HG02852 (cell line): ENCODE data around the gene LY86.

ENCODE experiments used
- ATAC-seq: cut with Tn5 transposase; IDR thresholded peaks from one replicate; pipeline ENCODE4 v1.9.1; 2021; ENCODE audit warnings: mild to moderate bottlenecking, moderate library complexity; ENCODE audit not compliant: unreplicated experiment

The LY86 gene

DNA sequence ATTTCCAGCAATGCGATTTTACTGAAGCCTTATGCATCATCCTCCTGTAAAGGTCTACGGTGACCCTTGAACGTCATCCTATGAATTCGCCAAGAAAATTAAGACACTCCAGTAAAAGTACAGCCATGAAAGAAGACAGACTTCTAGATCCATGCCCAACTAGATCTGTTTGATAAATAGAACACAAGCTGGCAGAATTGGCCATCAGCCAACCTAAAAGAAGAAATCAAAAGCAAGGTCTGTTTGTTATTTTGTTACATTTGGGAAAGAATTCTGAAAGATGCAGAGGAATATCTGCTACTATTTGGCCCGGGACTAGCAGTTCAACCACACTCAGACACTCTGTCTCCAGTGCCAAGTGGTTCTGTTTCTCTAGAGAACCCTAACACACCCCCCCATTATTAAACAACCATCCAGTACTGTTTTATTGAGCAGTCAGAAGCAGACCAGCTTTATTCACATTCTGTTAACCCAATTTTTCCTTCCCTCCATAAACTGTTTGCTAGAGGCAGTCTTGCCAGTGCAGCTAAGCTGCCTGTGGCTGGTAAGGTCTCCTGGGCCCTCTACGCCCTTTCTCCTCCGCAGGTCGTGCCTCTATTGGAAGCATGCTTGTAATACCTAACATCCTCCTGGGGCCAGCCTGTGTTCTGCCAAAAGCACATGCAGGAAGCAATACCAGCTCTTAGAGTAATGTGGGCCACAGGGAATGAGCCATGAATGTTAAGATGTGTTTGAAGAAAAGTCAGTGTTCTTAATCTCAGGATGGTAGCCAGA, 30.7 kb downstream of the LY86 start:
- ATAC-seq, result no peak

DNA sequence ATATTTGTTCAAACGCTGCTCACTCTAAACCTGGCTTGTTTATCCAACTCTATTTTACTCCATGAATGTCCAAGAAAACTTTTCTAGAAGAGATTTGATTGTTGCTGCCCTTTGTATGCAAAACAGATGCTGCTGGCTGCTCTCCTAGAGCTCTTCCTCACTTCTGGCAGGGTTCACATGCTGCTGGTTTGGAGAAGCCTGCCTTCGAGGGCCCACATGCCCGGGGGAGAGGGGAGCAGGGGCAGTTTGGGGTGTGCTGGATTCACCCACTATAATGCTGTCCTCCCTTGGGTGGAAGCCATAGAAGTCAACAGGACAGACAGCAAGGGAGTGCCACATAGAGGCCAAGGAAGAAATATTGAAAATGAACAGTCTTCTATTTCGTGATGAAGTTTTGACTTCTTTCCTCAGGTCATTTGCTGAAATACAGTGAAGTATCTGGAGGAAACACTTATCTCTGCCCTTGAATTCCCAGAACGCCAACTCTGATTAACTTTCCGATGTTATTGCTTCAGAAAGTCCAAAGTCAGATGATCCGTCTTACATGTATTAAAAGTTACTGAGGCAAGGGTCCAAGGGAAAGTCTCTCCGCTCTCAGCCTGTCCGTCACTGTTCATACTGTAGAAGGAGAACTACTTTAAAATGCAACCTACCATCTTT, 32.4 kb downstream of the LY86 start:
- no peak for ATAC-seq

DNA sequence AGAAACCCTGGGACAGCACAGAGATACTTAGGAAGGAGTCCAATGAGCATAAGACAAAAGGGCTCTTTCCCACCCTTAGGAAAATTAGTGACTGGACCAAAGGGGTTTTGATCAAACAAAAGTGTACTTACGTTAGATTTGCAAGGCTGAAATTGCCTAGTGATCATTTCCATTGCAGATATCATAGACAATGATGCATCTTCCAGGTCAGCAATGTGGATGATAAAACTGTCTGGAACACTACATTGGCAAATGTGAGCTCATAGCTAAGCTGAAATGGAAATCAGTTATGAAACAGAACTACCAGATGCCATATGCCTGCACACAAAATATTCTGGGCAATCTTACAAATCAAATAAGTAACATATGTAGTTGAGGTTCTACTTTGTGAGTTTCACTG, 34.0 kb downstream of the LY86 start:
- no peak for ATAC-seq

DNA sequence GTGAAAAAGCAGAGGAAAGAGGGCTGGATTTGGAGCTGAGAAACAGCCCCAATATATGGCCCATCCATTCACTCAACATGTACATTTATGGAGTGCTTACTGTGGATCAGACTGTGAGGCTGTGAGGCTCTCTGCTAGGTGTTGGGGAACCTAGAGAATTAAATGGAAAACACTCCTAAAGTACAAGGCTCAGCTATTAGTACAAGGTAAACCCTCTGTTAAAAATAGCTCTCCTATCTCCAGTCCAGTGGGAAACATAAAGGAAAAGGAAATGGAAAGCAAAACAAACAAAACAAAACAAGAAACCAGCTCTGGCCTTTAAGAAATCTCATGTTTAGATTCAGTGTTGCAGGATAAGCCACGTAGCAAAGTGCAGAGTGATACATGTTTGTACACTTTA, 35.0 kb downstream of the LY86 start:
- no peak for ATAC-seq

DNA sequence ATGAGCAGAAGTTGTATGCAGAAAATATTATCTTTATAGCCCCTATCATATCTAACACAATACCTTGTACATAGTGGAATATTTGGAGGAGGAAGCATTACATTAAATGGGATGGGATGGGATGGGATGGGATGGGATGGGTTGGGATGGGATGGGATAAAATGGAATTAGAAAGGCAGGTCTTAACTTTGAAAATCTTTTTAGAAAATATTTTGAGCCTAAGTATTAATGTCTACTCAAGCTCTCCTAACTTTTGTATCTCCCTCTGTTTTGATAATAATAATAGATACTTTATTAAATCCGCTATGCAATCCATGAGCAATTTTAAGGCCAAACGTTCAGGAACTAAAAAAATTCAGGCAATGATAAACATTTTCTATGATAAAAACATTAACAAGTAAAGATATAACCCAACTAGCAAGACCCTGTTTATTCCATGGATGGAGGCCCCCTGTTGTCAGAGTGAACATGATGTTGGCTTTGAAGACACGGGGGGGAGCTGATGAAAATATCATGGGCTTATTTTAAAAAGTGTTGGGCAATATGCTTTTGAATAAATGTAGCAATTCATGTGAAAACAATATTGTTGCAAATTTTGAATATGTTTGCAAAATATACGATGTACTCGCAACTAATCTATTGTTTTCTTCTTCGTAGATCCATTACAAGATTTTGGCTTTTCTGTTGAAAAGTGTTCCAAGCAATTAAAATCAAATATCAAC, 35.9 kb downstream of the LY86 start:
- no peak for ATAC-seq

DNA sequence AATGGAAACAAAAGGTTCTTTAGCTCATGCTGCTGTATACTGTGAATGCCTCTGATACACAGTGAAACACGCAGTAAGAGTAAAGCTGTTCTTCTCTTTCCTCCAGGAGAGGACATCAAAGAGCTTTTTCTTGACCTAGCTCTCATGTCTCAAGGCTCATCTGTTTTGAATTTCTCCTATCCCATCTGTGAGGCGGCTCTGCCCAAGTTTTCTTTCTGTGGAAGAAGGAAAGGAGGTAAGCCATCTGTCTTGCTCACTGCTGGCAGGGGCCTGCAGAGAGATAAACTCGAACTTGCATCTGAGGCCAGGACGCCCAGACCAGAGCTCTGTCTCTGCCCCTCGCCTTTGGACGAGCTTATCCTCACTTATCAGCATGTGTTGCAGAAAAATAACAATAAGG, 37.7 kb downstream of the LY86 start:
- no peak for ATAC-seq

DNA sequence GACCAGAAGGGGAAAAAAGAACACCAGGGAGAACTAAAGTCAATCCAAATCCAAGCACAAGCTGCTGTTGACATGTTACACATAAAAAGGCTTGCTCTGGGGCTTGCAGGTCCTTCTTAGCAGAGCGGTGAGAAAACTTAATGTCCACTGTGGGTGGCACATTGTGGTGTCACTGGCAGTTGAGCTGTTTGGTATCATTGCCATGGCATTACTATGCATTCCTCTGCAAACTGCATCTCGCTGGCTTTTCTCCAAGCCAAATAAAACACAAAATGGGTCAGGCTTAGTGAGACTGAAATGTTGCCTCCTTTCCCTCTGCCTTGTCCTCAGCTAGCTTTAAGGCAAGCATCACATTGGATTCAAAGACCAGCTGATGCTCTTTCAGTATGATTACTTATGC, 40.9 kb downstream of the LY86 start:
- ATAC-seq, result no peak

DNA sequence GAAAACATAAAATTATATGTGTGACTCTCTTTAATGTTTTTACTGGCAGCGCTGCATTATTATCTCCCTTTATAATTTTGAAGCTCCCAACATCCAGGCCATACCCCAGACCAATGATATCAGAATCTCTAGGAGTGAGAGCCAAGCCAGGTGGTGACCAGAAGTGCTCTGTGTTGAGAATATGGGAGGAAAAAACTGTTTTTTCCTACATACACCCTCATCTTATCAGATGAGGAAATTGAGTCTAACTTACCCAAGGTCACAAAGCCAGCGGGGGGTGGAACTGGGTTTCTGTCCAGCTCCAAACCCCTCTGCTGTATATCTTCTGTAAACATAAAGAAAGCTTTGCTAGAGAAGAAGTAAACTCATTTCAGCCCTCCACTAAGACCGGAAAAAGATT, 42.5 kb downstream of the LY86 start:
- ATAC-seq, result no peak

DNA sequence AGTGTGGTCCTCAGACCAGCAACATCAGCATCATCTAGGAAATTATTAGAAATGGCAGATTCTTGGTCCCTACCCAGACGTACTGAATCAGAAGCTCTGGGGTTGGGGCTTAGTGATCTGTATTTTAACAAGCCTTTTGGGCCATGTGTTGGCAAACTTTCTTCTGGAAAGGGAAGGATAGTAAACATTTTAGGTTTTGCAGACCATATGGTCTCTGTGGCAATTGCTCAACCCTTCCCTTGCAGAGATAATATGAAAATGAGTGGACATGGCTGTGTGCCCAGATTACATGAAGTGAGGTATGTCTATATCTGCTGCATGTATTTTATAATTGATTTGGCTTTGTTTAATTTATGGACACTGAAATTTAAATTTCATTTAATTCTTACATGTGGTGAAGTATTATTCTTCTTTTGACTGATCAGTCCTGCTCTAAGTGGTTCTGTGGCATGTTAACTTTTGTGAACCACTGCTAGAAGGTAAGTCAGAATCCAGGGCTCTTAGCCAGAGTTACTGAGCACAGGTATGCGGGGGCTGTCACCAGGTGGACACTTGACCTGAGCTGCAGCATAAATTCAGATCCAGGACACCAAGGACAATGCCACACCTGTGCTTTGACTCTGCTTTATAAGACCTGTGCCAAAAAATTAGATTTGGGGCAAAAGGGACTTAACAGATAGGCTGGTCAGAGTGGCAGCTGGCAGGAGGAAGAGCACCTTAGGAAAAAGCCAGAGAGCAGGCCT, 43.2 kb downstream of the LY86 start:
- ATAC-seq, result no peak

DNA sequence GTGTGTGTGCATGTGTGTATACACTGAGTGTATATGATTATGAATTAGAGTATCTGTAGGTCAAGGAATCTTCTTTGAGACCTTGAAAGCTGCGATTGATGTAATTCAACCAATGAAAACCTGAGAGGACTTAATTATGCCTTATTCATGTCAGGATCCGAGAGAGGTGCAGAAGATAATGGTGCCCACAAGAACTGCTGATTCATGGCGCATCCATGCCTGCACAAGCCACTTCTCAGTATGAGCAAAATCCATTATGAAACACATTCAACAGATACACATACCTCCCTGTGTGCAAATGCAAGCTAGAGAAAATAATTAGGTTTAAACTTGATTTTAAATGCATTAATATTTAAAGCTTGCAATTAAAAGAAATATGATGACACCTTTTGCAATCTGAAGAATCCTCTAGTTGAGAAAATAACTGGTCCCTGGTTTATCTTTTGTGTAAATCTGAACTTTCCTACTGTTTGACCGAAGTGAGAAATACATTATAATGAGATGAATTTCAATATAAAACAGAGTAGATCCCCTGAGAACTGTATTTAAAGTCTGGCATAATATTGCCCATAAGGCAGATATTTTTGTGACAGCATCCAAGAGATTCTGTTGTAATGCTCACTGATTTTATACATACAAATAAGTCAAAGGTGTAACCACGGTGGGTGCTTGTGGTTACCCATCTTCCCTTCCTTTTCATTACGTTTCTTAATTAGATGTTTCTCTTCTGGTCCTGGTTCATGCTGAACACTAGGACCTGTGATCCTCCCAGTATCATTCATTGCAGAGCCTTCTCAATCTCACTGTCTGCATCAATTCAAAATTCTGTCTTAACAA, 45.6 kb downstream of the LY86 start:
- no peak for ATAC-seq

DNA sequence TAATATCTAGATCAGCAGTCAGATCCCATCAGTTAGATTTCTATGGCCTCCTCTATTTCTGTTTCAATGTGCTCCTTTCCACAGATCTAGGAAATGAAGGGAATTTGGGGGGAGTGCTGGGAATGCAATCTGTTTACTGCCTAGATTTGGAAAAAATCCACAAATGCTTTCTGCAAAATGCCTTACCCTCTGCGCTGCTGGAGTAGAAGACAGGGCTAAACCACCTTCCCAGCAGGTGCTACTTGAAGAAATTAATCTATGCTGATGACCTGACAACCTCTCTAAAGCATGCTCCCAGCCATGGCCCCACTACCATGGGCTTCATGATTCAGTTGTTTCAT, 46.2 kb downstream of the LY86 start:
- ATAC-seq, result no peak

DNA sequence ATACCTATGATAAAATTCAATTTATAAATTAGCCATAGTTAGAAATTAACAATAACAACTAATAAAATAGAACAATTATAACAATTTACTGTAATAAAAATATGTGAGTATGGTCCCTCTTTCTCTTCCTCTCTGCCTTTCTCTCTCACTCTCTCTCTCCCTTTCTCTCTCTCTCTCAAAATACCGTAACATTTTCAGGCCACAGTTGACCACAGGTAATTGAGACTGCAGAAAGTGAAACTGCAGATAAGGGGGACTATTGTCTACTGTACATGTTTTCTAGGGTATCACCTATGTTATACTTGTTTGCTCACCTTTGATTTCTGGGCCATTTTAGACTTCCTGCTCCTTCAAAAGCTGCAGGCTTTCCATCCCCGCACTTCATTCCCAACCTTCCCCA, 46.8 kb downstream of the LY86 start:
- peak; percentile 54 for ATAC-seq

DNA sequence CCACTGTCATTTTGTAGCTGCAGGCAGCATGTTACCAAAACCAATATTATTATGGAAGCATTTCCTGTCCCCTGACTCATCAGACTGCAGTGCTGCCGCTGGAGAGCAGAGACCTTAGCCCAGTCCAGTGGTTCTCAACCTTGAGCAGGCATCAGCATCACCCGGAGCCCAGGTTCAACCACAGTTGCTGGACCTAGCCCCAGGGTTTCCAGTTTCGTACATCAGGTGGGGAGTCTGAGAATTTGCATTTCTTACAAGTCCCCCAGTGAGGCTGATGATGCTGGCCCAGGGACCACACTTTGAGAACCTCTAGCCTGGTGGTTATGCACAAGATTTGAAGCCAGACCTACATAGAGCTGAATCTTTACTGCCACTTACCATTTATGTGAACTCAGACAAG, 47.3 kb downstream of the LY86 start:
- peak; percentile 51 for ATAC-seq

DNA sequence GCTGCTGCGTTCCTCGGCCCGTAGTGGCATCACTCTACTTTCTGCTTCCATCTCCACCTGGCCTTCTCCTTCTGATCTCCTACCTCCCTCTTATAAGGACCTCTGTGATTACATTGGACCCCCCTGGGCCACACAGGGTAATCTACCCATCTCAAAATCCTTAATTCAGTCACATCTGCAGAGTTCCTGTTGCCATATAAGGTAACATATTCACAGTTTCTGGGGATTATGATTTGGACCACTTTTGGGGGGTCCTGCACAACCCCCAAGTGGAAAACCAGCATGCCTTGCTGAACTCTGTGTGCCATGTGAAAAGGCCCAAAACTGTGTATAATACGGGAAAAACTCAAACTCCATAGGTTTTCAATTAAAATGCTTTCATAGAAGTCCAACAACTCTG, 51.1 kb downstream of the LY86 start:
- ATAC-seq, result no peak

DNA sequence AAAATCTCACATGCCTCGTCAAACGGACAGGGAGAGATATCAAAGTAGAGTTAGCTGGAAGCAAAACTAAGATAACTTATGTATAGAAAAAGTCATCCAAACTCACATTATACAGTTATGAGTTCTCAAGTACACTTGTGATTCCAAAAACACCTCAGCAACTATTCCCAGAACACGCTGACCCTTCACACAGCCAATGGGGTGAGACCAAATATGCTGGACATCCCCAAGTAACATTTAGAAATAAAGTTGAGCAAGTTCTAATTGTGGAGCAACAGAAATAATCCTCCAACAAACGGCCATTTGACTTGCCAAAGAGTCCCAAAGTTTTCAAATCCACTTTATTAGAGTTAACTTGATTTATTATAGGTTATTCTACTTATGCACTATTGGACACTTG, 52.4 kb downstream of the LY86 start:
- ATAC-seq, result no peak

DNA sequence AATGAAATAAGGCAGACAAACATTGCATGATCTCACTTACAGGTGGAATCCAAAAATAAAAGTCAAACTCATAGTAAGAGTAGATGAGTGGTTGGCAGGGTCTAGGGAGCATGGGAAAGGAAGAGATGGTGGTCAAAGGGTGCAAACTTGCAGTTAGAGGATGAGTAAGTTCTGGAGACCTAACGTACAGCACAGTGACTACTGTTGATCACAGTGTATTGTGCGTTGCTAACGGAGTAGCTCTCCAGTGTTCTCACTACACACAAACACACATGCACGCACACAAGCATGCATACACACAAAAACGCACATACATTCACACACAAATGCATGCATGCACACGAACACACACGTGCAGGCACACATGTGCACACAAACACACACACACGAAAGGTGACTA, 54.9 kb downstream of the LY86 start:
- ATAC-seq, result peak; percentile 86

DNA sequence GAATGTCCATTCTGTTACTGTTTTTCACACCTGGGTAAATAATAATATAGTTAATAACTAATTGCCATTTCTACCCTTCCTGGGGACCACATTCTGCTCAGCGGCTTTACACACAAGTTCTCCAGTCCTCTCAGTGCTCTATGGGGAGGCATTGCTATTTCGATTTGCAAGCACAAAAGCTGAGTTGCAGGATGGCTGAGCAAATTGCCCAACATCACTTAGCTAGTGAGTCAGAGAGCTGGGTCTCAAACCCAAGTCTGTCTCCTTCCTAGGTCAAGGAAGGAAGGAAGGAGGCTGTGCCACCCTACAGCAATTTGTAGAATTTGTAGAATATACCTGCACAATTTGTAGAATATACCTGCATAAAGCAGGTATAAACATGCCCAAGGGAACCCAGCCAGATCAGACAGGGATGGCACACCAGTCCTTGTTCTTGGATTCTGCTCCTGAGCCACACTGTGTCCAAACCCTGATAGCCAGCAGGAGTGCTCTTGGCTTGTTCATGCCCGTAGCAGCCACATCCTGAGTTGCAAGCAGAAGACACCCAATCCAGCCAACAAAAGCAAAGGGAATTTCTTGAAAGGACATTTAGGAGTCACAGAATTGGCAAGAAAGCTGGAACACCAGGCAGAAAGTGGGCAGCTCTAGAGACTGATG, 56.9 kb downstream of the LY86 start:
- no peak for ATAC-seq

DNA sequence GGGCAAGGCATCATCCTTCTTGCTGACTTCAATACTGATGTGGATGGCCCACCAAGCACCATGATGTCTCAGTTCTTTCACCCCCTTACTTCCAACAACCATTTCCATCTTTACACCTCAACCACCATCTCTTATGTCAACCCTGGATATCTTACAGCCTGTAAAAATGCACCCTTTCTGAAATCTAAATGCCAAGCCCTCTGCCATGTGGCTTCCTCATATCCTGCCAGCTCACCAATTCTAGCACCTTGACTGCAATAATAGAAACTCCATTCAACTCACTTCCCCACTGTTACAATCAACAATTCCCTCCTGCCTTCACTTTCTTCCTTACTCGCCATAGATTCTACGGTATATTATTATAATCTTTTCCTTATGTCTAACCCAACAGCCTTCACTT, 57.9 kb downstream of the LY86 start:
- no peak for ATAC-seq

DNA sequence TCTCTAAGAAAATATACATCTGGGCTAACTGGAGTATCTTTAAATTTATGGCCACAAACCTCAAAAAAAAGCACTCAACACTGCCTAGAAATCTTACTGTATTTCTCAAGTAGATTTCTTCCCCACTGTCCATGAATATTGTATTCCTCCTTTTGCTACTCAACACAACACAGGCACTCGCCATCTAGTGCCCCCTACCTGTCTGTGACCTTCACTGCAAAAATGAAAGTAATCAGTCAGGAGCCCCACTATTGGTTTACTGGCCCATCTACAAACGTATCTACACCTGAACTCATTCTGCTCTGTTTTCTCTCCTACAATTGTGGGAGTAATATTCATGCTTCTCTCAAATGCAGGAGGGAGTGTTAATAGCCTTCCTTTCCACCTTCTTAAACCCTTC, 58.3 kb downstream of the LY86 start:
- no peak for ATAC-seq

DNA sequence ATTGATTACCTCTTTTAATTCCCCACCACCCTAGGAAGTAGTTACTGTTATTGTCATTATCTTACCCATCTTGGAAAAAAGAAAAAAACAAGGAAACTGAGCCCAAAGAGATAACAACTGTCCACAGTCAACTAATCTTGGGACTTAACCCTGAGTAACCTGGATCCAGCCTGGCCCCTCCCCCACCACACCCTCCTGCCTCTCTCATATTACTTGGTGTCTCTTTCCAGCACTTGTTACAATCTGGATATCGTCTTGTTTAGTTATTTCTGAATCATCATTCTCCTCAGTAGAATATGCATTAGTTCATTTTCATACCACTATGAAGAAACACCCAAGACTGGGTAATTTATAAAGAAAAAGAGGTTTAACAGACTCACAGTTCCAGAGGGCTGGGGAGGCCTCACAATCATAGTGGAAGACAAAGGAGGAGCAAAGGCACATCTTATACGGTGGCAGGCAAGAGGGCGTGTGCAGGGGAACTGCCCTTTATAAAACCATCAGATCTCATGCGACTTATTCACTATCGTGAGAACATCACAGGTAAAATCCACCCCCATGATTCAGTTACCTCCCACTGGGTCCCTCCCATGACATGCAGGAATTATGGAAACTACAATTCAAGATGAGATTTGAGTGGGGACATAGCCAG, 60.3 kb downstream of the LY86 start:
- ATAC-seq, result no peak
